ENCODE measurements around the gene ZRANB1.

ZRANB1 gene

GRCh38 chr10:125011926-125012705, 70.2 kb downstream of the ZRANB1 start:
- TF ChIP-seq TAF1 (IDR thresholded peaks at IDR 0.05; ENCODE audit: borderline replicate concordance, low read depth, low read length), result no peak
- no peak for TF ChIP-seq POLR2A (IDR thresholded peaks at IDR 0.05; ENCODE audit: low read depth, low read length)
- no peak for TF ChIP-seq POLR2AphosphoS5 (IDR thresholded peaks at IDR 0.05; ENCODE audit: low read depth, low read length)
- FAIRE-seq (no peak), DNase-seq (ENCODE audit: insufficient read length) (no peak)

- no peak for TF ChIP-seq TAF1 (IDR thresholded peaks at IDR 0.05; ENCODE audit: borderline replicate concordance, low read depth, low read length)
- TF ChIP-seq POLR2A (IDR thresholded peaks at IDR 0.05; ENCODE audit: low read depth, low read length), result no peak
- TF ChIP-seq POLR2AphosphoS5 (IDR thresholded peaks at IDR 0.05; ENCODE audit: low read depth, low read length), result no peak
- DNase-seq (ENCODE audit: insufficient read length), result no peak
- FAIRE-seq, result no peak
Measured at GRCh38 chr10:125012851-125013528, 71.1 kb downstream of the ZRANB1 start.

GRCh38 chr10:125013529-125013872, 71.6 kb downstream of the ZRANB1 start:
- FAIRE-seq, result no peak
- TF ChIP-seq POLR2AphosphoS5 (IDR thresholded peaks at IDR 0.05; ENCODE audit: low read depth, low read length) (no peak), TAF1 (IDR thresholded peaks at IDR 0.05; ENCODE audit: borderline replicate concordance, low read depth, low read length) (no peak), POLR2A (IDR thresholded peaks at IDR 0.05; ENCODE audit: low read depth, low read length) (no peak)
- DNase-seq (ENCODE audit: insufficient read length), result no peak

- FAIRE-seq (no peak), DNase-seq (ENCODE audit: insufficient read length) (no peak)
- no peak for TF ChIP-seq POLR2AphosphoS5 (IDR thresholded peaks at IDR 0.05; ENCODE audit: low read depth, low read length)
- TF ChIP-seq POLR2A (IDR thresholded peaks at IDR 0.05; ENCODE audit: low read depth, low read length), result no peak
- no peak for TF ChIP-seq TAF1 (IDR thresholded peaks at IDR 0.05; ENCODE audit: borderline replicate concordance, low read depth, low read length)
Measured at GRCh38 chr10:125014086-125014830, 72.3 kb downstream of the ZRANB1 start.

- DNase-seq (ENCODE audit: insufficient read length) (no peak), FAIRE-seq (no peak)
- TF ChIP-seq POLR2AphosphoS5 (IDR thresholded peaks at IDR 0.05; ENCODE audit: low read depth, low read length) (no peak), TAF1 (IDR thresholded peaks at IDR 0.05; ENCODE audit: borderline replicate concordance, low read depth, low read length) (no peak), POLR2A (IDR thresholded peaks at IDR 0.05; ENCODE audit: low read depth, low read length) (no peak)
Measured at GRCh38 chr10:125014836-125015355, 73.0 kb downstream of the ZRANB1 start.

GRCh38 chr10:125015356-125015944, 73.5 kb downstream of the ZRANB1 start:
- no peak for TF ChIP-seq POLR2A (IDR thresholded peaks at IDR 0.05; ENCODE audit: low read depth, low read length)
- DNase-seq (ENCODE audit: insufficient read length), result no peak
- FAIRE-seq, result no peak

GRCh38 chr10:125016123-125016522, 74.2 kb downstream of the ZRANB1 start:
- no peak for FAIRE-seq
- no peak for DNase-seq (ENCODE audit: insufficient read length)
- TF ChIP-seq POLR2A (IDR thresholded peaks at IDR 0.05; ENCODE audit: low read depth, low read length) (no peak), POLR2AphosphoS5 (IDR thresholded peaks at IDR 0.05; ENCODE audit: low read depth, low read length) (no peak), TAF1 (IDR thresholded peaks at IDR 0.05; ENCODE audit: borderline replicate concordance, low read depth, low read length) (no peak)

GRCh38 chr10:125016611-125017202, 74.8 kb downstream of the ZRANB1 start:
- no peak for TF ChIP-seq TAF1 (IDR thresholded peaks at IDR 0.05; ENCODE audit: borderline replicate concordance, low read depth, low read length)
- no peak for TF ChIP-seq POLR2A (IDR thresholded peaks at IDR 0.05; ENCODE audit: low read depth, low read length)
- no peak for TF ChIP-seq POLR2AphosphoS5 (IDR thresholded peaks at IDR 0.05; ENCODE audit: low read depth, low read length)
- FAIRE-seq (no peak), DNase-seq (ENCODE audit: insufficient read length) (no peak)

- DNase-seq (ENCODE audit: insufficient read length) (no peak), FAIRE-seq (no peak)
- TF ChIP-seq TAF1 (IDR thresholded peaks at IDR 0.05; ENCODE audit: borderline replicate concordance, low read depth, low read length) (no peak), POLR2AphosphoS5 (IDR thresholded peaks at IDR 0.05; ENCODE audit: low read depth, low read length) (no peak), POLR2A (IDR thresholded peaks at IDR 0.05; ENCODE audit: low read depth, low read length) (no peak)
Measured at GRCh38 chr10:125017547-125018298, 75.8 kb downstream of the ZRANB1 start.

- no peak for TF ChIP-seq POLR2A (IDR thresholded peaks at IDR 0.05; ENCODE audit: low read depth, low read length)
- no peak for TF ChIP-seq POLR2AphosphoS5 (IDR thresholded peaks at IDR 0.05; ENCODE audit: low read depth, low read length)
- TF ChIP-seq TAF1 (IDR thresholded peaks at IDR 0.05; ENCODE audit: borderline replicate concordance, low read depth, low read length), result no peak
Measured at GRCh38 chr10:125018576-125019143, 76.7 kb downstream of the ZRANB1 start.

More at GRCh38 chr10:125018576-125019143, 76.7 kb downstream of the ZRANB1 start:
- FAIRE-seq (no peak), DNase-seq (ENCODE audit: insufficient read length) (no peak)

All from GM12892 (cell line).